Gastroesophageal sphincter (tissue), 4 donors: ENCODE results near the gene CORO2B. TPM values are rescaled to one million over a fixed set of nuclear protein-coding genes. Genes with fewer than 3 reads are reported as not detected.

Experiments used
- ATAC-seq: fragments of 150-250 bp; one replicate; pipeline ENCODE4 v1.9.1; 2016; ENCODE audit warnings: mild to moderate bottlenecking, moderate library complexity
- H3K27ac ChIP-seq, 4 donors: fragments of 200-600 bp; sonication (generic) in 3 of 4; 1 replicate in 3 of 4; 2 replicates in 1 of 4; pipeline ENCODE4 v1.5.1; 2016 to 2019
- H3K27me3 ChIP-seq: fragments of 200-600 bp; sonication (generic); one replicate; pipeline ENCODE4 v1.5.1; 2019
- H3K36me3 ChIP-seq, 2 donors: fragments of 200-600 bp; sonication (generic); one replicate each; pipeline ENCODE4 v1.5.1; 2019; ENCODE audit warnings: control low read depth in 1 of 2
- H3K4me1 ChIP-seq, 3 donors: fragments of 200-600 bp; sonication (generic); 1 replicate in 2 of 3; 2 replicates in 1 of 3; pipeline ENCODE4 v1.5.1; 2016 to 2019; ENCODE audit warnings: control low read depth in 2 of 3
- H3K4me3 ChIP-seq, 2 donors: fragments of 200-600 bp; sonication (generic); one replicate each; pipeline ENCODE4 v1.5.1; 2019; ENCODE audit warnings: mild to moderate bottlenecking in 1 of 2, moderate library complexity in 1 of 2
- H3K9me3 ChIP-seq, 3 donors: fragments of 200-600 bp; sonication (generic); one replicate each; pipeline ENCODE4 v1.5.1; 2017 to 2019; ENCODE audit warnings: control low read depth in 2 of 3
- CTCF ChIP-seq, 4 experiments: fragments of 200-600 bp in 2 of 4; fragments of 450-650 bp in 2 of 4; sonication (generic) in 1 of 4; IDR thresholded peaks; one replicate each; pipeline ENCODE4 v1.5.1; 2017 to 2019; ENCODE audit warnings: antibody characterized with exemption in 4 of 4, mild to moderate bottlenecking in 2 of 4, moderate library complexity in 2 of 4
- EP300 ChIP-seq: sonication (generic); formaldehyde crosslinking; IDR thresholded peaks from one replicate; pipeline ENCODE4 v1.6.1; 2017; ENCODE audit warnings: antibody characterized with exemption, mild to moderate bottlenecking
- POLR2A ChIP-seq, 2 donors: fragments of 450-650 bp; IDR thresholded peaks; one replicate each; pipeline ENCODE4 v1.6.1; 2017; ENCODE audit warnings: antibody characterized with exemption in 2 of 2, mild to moderate bottlenecking in 2 of 2, moderate library complexity in 1 of 2
- POLR2AphosphoS5 ChIP-seq: sonication (generic); formaldehyde crosslinking; IDR thresholded peaks from one replicate; pipeline ENCODE4 v1.6.1; 2017; ENCODE audit warnings: antibody characterized with exemption
- WGBS, 2 donors: methylation state at CpG; one replicate each; pipeline ENCODE4 v1.1.5; 2018; ENCODE audit warnings: low coverage in 1 of 2; 5-methylcytosine and 5-hydroxymethylcytosine counted together
- total RNA-seq, 4 donors: library from RNA; depleted of rRNA; stranded (reverse); fragments of >200 nt; gene quantifications; one replicate each; pipeline ENCODE4 v1.1.0, GENCODE V29; 2016

Gene CORO2B
- total RNA-seq, 4 donors from 2014 or later = 3.2 to 9.1 (median 6.6) TPM

GRCh38 chr15:68658151-68658550 lies 79.4 kb downstream of the CORO2B start:
- Histone ChIP-seq H3K4me1 (no peaks in the 10 kb centered on the region), H3K36me3 (no peaks in the 10 kb centered on the region), H3K27ac (no peak overlapping the region), H3K4me3 (no peak overlapping the region), H3K27me3 (peaks cover 5% of the 10 kb centered on the region), H3K9me3 (no peaks in the 10 kb centered on the region)
- ATAC-seq = no peak
- WGBS, 2 donors = 60% methylated on average over 1 of the region's 8 CpGs; no CpG with 5 or more reads in 1 of the 2 donors
- TF ChIP-seq CTCF (IDR thresholded peaks at IDR 0.05) (no peak), POLR2AphosphoS5 (no peak), EP300 (no peak), POLR2A (IDR thresholded peaks at IDR 0.05) (no peak)

- Histone ChIP-seq H3K4me1 (no peaks in the 10 kb centered on the region), H3K36me3 (no peaks in the 10 kb centered on the region), H3K27me3 (peaks cover 5% of the 10 kb centered on the region), H3K4me3 (no peak overlapping the region), H3K9me3 (no peaks in the 10 kb centered on the region), H3K27ac (no peak overlapping the region)
- TF ChIP-seq CTCF (IDR thresholded peaks at IDR 0.05) = no peak
- TF ChIP-seq POLR2AphosphoS5 = no peak
- TF ChIP-seq POLR2A (IDR thresholded peaks at IDR 0.05) = no peak
- no peak for TF ChIP-seq EP300
- WGBS, 2 donors = 81 to 85% methylated on average over 3 to 8 of the region's 8 CpGs
- no peak for ATAC-seq
Measured at GRCh38 chr15:68658641-68659358, 80.0 kb downstream of the CORO2B start.

- no peak for ATAC-seq
- H3K4me3 ChIP-seq = no peak overlapping the region
- no peak for TF ChIP-seq EP300
- TF ChIP-seq CTCF (IDR thresholded peaks at IDR 0.05) = no peak
- no peak for TF ChIP-seq POLR2A (IDR thresholded peaks at IDR 0.05)
- TF ChIP-seq POLR2AphosphoS5 = no peak
- H3K27me3 ChIP-seq = peaks cover 4% of the 10 kb centered on the region
- no peaks in the 10 kb centered on the region for H3K36me3 ChIP-seq
- H3K27ac ChIP-seq = no peak overlapping the region
- H3K9me3 ChIP-seq = no peaks in the 10 kb centered on the region
- WGBS, 2 donors = 100% methylated on average over 1 of the region's 1 CpG
- H3K4me1 ChIP-seq = no peaks in the 10 kb centered on the region
Measured at GRCh38 chr15:68663526-68663925, 84.7 kb downstream of the CORO2B start.

- peaks cover 4% of the 10 kb centered on the region for H3K27me3 ChIP-seq
- H3K36me3 ChIP-seq = no peaks in the 10 kb centered on the region
- 81 to 100% methylated on average over 2 to 4 of the region's 6 CpGs for WGBS, 2 donors
- TF ChIP-seq POLR2AphosphoS5 = no peak
- no peak for TF ChIP-seq EP300
- TF ChIP-seq CTCF (IDR thresholded peaks at IDR 0.05) = no peak
- no peak for TF ChIP-seq POLR2A (IDR thresholded peaks at IDR 0.05)
- no peaks in the 10 kb centered on the region for H3K4me1 ChIP-seq
- H3K27ac ChIP-seq = no peak overlapping the region
- H3K4me3 ChIP-seq = no peak overlapping the region
- H3K9me3 ChIP-seq = no peaks in the 10 kb centered on the region
- ATAC-seq = no peak
Measured at GRCh38 chr15:68666120-68666811, 87.5 kb downstream of the CORO2B start.
